ENCODE measurements around the gene CFAP73. TPM values are rescaled to one million over a fixed set of nuclear protein-coding genes. Genes with fewer than 3 reads are reported as not detected.

The CFAP73 gene
- total and polyA plus RNA-seq, 4 donors: 10.4 to 40.6 (median 14.6) TPM

DNA sequence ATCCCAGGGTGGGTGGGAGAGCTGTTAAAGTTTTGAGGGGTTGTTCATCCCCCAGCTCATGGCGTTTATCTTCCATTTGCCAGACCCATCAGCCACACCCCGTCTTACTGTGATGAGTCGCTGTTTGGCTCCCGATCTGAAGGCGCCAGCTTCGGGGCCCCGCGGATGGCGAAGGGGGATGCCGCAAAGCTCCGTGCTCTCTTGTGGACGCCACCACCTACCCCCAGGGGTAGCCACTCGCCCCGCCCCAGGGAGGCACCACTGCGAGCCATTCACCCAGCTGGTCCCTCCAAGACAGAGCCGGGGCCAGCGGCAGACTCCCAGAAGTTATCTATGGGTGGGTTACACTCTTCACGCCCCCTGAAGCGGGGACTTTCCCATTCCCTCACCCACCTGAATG lies 41.7 kb downstream of the CFAP73 start:
- ATAC-seq (ENCODE audit: insufficient read depth, low FRiP score): no peak
- 95 to 96% methylated on average over 19 of the region's 19 CpGs for WGBS, 2 donors
- H3K9ac ChIP-seq (ENCODE audit: insufficient read depth in 1 of 2, low read length in 2 of 2): no peak overlapping the region
- DNase-seq: no peak
- H3K4me1 ChIP-seq (ENCODE audit: control insufficient read depth in 5 of 5, insufficient read depth in 5 of 5, low read length in 5 of 5): peaks cover 0 to 14% (median 4%) of the 10 kb centered on the region in 5 donors
- no peaks in the 10 kb centered on the region for H3K27me3 ChIP-seq (ENCODE audit: control insufficient read depth in 3 of 3, insufficient read depth in 3 of 3, low read length in 2 of 3)
- no peaks in the 10 kb centered on the region for H3K9me3 ChIP-seq (ENCODE audit: control insufficient read depth in 4 of 4, insufficient read depth in 3 of 4, low read length in 3 of 4)
- peaks cover 0 to 17% (median 11%) of the 10 kb centered on the region in 4 donors for H3K36me3 ChIP-seq (ENCODE audit: control insufficient read depth in 4 of 4, insufficient read depth in 4 of 4, low read length in 4 of 4)
- H3K4me3 ChIP-seq: no peak overlapping the region
- H3K27ac ChIP-seq (ENCODE audit: low read depth in 1 of 2, low read length in 1 of 2): no peak overlapping the region
- TF ChIP-seq, protein P1, sequence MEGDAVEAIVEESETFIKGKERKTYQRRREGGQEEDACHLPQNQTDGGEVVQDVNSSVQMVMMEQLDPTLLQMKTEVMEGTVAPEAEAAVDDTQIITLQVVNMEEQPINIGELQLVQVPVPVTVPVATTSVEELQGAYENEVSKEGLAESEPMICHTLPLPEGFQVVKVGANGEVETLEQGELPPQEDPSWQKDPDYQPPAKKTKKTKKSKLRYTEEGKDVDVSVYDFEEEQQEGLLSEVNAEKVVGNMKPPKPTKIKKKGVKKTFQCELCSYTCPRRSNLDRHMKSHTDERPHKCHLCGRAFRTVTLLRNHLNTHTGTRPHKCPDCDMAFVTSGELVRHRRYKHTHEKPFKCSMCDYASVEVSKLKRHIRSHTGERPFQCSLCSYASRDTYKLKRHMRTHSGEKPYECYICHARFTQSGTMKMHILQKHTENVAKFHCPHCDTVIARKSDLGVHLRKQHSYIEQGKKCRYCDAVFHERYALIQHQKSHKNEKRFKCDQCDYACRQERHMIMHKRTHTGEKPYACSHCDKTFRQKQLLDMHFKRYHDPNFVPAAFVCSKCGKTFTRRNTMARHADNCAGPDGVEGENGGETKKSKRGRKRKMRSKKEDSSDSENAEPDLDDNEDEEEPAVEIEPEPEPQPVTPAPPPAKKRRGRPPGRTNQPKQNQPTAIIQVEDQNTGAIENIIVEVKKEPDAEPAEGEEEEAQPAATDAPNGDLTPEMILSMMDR (IDR thresholded peaks at IDR 0.05; ENCODE audit: control extremely low read depth, extremely low read depth): no peak

DNA sequence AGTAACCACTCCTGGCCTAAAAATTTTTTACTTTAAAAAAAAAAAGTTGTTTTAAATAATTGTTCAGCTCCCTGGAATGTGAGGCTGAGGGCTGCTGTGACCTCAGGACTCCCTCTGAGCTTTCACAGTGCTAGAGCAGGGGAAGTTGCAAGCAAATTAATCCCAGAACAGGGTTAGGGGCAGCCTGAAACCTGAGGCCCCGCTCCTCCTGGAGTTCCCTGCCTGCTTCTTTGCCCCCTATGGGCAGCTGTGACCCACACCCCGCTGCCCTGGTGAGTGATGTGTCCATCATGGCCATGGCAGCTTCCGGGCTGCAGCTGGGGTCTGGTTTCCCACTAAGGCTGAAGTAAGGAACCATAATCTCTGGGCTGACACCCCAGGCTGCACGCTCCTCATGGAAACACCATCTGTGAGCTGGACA lies 45.5 kb downstream of the CFAP73 start:
- ATAC-seq (ENCODE audit: insufficient read depth, low FRiP score): no peak
- TF ChIP-seq, protein P1 (IDR thresholded peaks at IDR 0.05; ENCODE audit: control extremely low read depth, extremely low read depth): no peak
- no peaks in the 10 kb centered on the region for H3K9me3 ChIP-seq (ENCODE audit: control insufficient read depth in 4 of 4, insufficient read depth in 3 of 4, low read length in 3 of 4)
- H3K27ac ChIP-seq (ENCODE audit: low read depth in 1 of 2, low read length in 1 of 2): no peak overlapping the region
- WGBS, 2 donors: 87 to 88% methylated on average over 4 of the region's 4 CpGs
- H3K9ac ChIP-seq (ENCODE audit: insufficient read depth in 1 of 2, low read length in 2 of 2): no peak overlapping the region
- H3K27me3 ChIP-seq (ENCODE audit: control insufficient read depth in 3 of 3, insufficient read depth in 3 of 3, low read length in 2 of 3): no peaks in the 10 kb centered on the region
- H3K4me3 ChIP-seq: no peak overlapping the region
- H3K36me3 ChIP-seq (ENCODE audit: control insufficient read depth in 4 of 4, insufficient read depth in 4 of 4, low read length in 4 of 4): peaks cover 0 to 17% (median 7%) of the 10 kb centered on the region in 4 donors
- no peak for DNase-seq
- H3K4me1 ChIP-seq (ENCODE audit: control insufficient read depth in 5 of 5, insufficient read depth in 5 of 5, low read length in 5 of 5): peaks cover 0 to 7% (median 0%) of the 10 kb centered on the region in 5 donors

DNA sequence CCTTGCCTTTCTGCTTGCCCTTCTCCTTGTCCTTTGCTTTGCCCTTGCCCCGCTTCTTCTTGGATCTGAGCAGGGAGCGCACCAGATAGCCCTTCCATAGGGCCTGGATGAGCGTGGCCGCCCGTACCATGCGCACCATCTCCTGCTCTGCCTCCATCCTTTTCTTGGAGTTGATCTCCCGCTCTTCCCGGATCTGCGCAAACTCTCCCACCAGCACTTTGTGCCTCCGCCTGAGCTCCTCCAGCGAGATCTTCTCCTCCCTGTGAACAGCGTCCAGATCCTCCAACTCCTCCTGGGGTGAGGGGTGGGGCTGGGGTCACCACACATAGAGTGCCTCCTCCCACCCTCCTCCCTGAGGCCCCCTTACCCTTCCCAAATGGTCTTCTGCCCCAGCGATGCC lies 46.1 kb downstream of the CFAP73 start:
- ATAC-seq (ENCODE audit: insufficient read depth, low FRiP score) (no peak), DNase-seq (no peak)
- TF ChIP-seq, protein P1 (IDR thresholded peaks at IDR 0.05; ENCODE audit: control extremely low read depth, extremely low read depth): no peak
- 96% methylated on average over 13 of the region's 13 CpGs for WGBS, 2 donors
- Histone ChIP-seq H3K27me3 (ENCODE audit: control insufficient read depth in 3 of 3, insufficient read depth in 3 of 3, low read length in 2 of 3) (no peaks in the 10 kb centered on the region), H3K27ac (ENCODE audit: low read depth in 1 of 2, low read length in 1 of 2) (no peak overlapping the region), H3K9me3 (ENCODE audit: control insufficient read depth in 4 of 4, insufficient read depth in 3 of 4, low read length in 3 of 4) (no peaks in the 10 kb centered on the region), H3K4me1 (ENCODE audit: control insufficient read depth in 5 of 5, insufficient read depth in 5 of 5, low read length in 5 of 5) (peaks cover 0 to 7% (median 0%) of the 10 kb centered on the region in 5 donors), H3K9ac (ENCODE audit: insufficient read depth in 1 of 2, low read length in 2 of 2) (no peak overlapping the region), H3K36me3 (ENCODE audit: control insufficient read depth in 4 of 4, insufficient read depth in 4 of 4, low read length in 4 of 4) (peaks cover 0 to 17% (median 5%) of the 10 kb centered on the region in 4 donors), H3K4me3 (no peak overlapping the region)

- no peaks in the 10 kb centered on the region for H3K27me3 ChIP-seq (ENCODE audit: control insufficient read depth in 3 of 3, insufficient read depth in 3 of 3, low read length in 2 of 3)
- H3K27ac ChIP-seq (ENCODE audit: low read depth in 1 of 2, low read length in 1 of 2): no peak overlapping the region
- WGBS, 2 donors: 78 to 86% methylated on average over 7 of the region's 7 CpGs
- peaks cover 0 to 9% (median 2%) of the 10 kb centered on the region in 4 donors for H3K36me3 ChIP-seq (ENCODE audit: control insufficient read depth in 4 of 4, insufficient read depth in 4 of 4, low read length in 4 of 4)
- no peaks in the 10 kb centered on the region for H3K9me3 ChIP-seq (ENCODE audit: control insufficient read depth in 4 of 4, insufficient read depth in 3 of 4, low read length in 3 of 4)
- DNase-seq (no peak), ATAC-seq (ENCODE audit: insufficient read depth, low FRiP score) (no peak)
- no peak overlapping the region for H3K9ac ChIP-seq (ENCODE audit: insufficient read depth in 1 of 2, low read length in 2 of 2)
- no peak overlapping the region for H3K4me3 ChIP-seq
- TF ChIP-seq, protein P1 (IDR thresholded peaks at IDR 0.05; ENCODE audit: control extremely low read depth, extremely low read depth): no peak
- H3K4me1 ChIP-seq (ENCODE audit: control insufficient read depth in 5 of 5, insufficient read depth in 5 of 5, low read length in 5 of 5): peaks cover 0 to 7% (median 0%) of the 10 kb centered on the region in 5 donors
These were observed 47.1 kb downstream of the CFAP73 start for GRCh38 chr12:113196582-113196981.

Data from lung (tissue), 12 donors.